Osteocyte (in vitro differentiated cells): ENCODE measurements around the gene ADSS2. TPM values are rescaled to one million over a fixed set of nuclear protein-coding genes. Genes with fewer than 3 reads are reported as not detected.

Source experiments
- DNase-seq: peaks from one replicate; pipeline ENCODE4 v3.0.0; 2021; ENCODE audit warnings: mixed read lengths; ENCODE audit not compliant: unreplicated experiment; ENCODE audit errors: extremely low spot score
- H3K27ac Mint-ChIP-seq: one replicate; pipeline ENCODE4 v1.8.0; 2021; ENCODE audit warnings: mild to moderate bottlenecking, mixed read lengths; ENCODE audit not compliant: unreplicated experiment
- H3K27me3 Mint-ChIP-seq: one replicate; pipeline ENCODE4 v1.8.0; 2021; ENCODE audit warnings: mixed read lengths; ENCODE audit not compliant: unreplicated experiment
- H3K36me3 Mint-ChIP-seq: one replicate; pipeline ENCODE4 v1.8.0; 2021; ENCODE audit warnings: mixed read lengths; ENCODE audit not compliant: unreplicated experiment
- H3K4me1 Mint-ChIP-seq: one replicate; pipeline ENCODE4 v1.8.0; 2021; ENCODE audit warnings: mixed read lengths; ENCODE audit not compliant: unreplicated experiment
- H3K4me3 Mint-ChIP-seq: one replicate; pipeline ENCODE4 v1.8.0; 2021; ENCODE audit warnings: mild to moderate bottlenecking, moderate library complexity, mixed read lengths; ENCODE audit not compliant: unreplicated experiment
- H3K9me3 Mint-ChIP-seq: one replicate; pipeline ENCODE4 v1.8.0; 2021; ENCODE audit warnings: mixed read lengths; ENCODE audit not compliant: unreplicated experiment
- total RNA-seq: library from RNA; stranded (reverse); gene quantifications from 2 replicates; pipeline ENCODE4 v1.2.1, GENCODE V29; 2021
- TF ChIP-seq, protein P1 (sequence below): fragments of 200-600 bp; sonication (generic); IDR thresholded peaks from 2 replicates; pipeline ENCODE4 v1.5.0; 2021; ENCODE audit warnings: antibody characterized with exemption, mild to moderate bottlenecking, moderate library complexity

ADSS2 gene
- total RNA-seq, 1 donor from 2014 or later, result 69.8 TPM

DNA sequence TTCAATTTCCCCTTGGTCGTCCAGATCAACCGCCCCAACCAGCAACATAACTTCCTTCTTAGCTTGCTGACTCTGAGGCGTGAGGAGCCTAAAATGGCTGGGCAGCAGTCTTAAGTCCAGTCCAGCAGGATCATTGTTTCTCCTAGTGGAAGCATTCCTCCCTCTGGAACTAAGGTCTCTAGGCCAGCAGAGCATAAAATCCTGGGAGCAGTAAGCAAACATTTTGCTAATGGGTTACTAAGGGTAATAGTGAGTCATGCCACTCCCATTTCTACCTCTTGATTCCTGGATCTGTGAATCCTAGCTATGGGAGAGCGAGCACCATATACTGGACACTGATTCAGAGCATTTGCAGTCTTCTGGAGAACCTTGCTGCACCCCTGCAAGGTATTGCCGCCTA lies 59.9 kb downstream of the ADSS2 start:
- TF ChIP-seq, protein P1, sequence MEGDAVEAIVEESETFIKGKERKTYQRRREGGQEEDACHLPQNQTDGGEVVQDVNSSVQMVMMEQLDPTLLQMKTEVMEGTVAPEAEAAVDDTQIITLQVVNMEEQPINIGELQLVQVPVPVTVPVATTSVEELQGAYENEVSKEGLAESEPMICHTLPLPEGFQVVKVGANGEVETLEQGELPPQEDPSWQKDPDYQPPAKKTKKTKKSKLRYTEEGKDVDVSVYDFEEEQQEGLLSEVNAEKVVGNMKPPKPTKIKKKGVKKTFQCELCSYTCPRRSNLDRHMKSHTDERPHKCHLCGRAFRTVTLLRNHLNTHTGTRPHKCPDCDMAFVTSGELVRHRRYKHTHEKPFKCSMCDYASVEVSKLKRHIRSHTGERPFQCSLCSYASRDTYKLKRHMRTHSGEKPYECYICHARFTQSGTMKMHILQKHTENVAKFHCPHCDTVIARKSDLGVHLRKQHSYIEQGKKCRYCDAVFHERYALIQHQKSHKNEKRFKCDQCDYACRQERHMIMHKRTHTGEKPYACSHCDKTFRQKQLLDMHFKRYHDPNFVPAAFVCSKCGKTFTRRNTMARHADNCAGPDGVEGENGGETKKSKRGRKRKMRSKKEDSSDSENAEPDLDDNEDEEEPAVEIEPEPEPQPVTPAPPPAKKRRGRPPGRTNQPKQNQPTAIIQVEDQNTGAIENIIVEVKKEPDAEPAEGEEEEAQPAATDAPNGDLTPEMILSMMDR, result no peak
- no peaks in the 10 kb centered on the region for H3K36me3 Mint-ChIP-seq
- no peaks in the 10 kb centered on the region for H3K27me3 Mint-ChIP-seq
- no peak overlapping the region for H3K4me3 Mint-ChIP-seq
- H3K27ac Mint-ChIP-seq, result no peak overlapping the region
- no peaks in the 10 kb centered on the region for H3K9me3 Mint-ChIP-seq
- DNase-seq, result peak; percentile 48
- no peaks in the 10 kb centered on the region for H3K4me1 Mint-ChIP-seq

DNA sequence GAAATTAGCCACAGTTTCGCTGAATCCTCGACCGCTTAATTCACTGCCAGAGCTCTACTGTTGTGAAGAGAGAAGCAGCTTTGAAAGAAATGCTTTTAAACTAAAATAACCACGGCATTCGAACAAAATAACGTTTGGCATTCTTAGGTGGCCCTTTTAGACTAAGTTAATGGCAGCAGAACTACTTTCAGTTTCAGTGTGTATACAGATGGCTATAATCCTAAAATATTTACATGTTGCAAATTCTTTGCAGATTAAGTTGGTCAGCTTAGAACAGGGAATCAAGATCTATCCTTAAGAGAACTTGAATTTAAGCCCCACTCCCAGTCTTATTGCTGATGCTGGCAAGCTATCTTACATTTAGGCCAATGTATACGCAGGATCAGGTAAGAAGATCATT lies 62.7 kb downstream of the ADSS2 start:
- H3K9me3 Mint-ChIP-seq, result no peaks in the 10 kb centered on the region
- H3K27ac Mint-ChIP-seq, result no peak overlapping the region
- H3K4me3 Mint-ChIP-seq, result no peak overlapping the region
- DNase-seq, result no peak
- no peaks in the 10 kb centered on the region for H3K36me3 Mint-ChIP-seq
- TF ChIP-seq, protein P1, result no peak
- peaks cover 3% of the 10 kb centered on the region for H3K4me1 Mint-ChIP-seq
- H3K27me3 Mint-ChIP-seq, result no peaks in the 10 kb centered on the region

DNA sequence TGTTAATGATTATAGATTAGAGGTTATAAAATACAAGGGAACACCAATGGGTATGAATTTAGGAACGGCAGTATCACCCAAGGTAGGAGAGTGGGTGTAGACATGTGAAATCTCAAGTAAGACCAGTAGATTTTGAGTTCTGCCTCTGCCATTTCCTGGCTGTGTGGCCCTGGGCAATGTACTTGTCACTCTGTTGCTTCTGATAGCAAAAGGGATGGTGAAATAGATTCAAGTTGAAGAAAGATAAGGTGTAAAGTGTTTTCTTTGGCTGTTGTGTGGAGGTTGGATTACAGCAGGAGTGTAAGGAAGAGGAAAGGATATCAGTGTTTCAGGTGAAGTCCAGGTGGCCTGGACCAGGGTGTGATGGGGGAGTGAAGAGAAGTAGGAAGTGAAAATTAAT lies 64.3 kb downstream of the ADSS2 start:
- no peaks in the 10 kb centered on the region for H3K9me3 Mint-ChIP-seq
- TF ChIP-seq, protein P1, result no peak
- H3K27me3 Mint-ChIP-seq, result no peaks in the 10 kb centered on the region
- H3K36me3 Mint-ChIP-seq, result no peaks in the 10 kb centered on the region
- H3K4me3 Mint-ChIP-seq, result no peak overlapping the region
- DNase-seq, result peak; percentile 15
- H3K4me1 Mint-ChIP-seq, result peaks cover 11% of the 10 kb centered on the region
- no peak overlapping the region for H3K27ac Mint-ChIP-seq

DNA sequence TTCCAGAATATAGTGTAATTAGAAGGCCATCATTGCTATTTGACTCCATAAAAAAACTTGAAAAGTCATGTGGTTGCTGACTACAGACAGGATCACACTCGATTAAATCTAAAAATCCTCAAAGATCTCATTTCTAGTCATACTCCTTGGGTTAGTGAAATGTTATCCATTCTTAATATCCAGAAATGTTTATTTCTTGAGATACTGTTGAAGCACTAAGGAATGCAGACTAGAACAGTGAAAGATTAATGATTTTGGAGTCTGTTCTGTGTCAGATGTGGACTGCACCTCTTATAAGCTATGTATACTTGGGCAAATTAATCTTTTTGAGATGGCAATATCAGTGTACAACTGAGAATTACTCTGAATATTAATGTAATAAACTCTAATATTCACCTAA lies 65.1 kb downstream of the ADSS2 start:
- Mint-ChIP-seq H3K27me3 (no peaks in the 10 kb centered on the region), H3K27ac (no peak overlapping the region), H3K36me3 (no peaks in the 10 kb centered on the region), H3K4me1 (peaks cover 19% of the 10 kb centered on the region), H3K4me3 (no peak overlapping the region), H3K9me3 (no peaks in the 10 kb centered on the region)
- no peak for DNase-seq
- TF ChIP-seq, protein P1, result no peak

DNA sequence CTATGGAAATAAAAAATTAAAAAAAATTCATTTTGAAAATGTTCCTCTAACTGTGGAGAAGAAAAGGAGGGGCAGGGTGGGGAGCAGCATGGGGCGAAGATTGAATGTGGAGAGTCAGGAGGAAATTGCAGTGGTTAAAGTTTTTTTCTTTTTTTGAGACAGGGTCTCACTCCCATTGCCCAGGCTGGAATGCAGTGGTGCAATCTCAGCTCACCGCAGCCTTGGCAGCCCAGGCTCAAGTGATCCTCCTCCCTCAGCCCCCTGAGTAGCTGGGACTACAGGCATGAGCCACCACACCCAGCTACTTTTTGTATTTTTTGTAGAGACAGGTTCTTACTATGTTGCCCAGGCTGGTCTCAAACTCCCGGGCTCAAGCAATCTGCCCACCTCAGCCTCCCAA lies 67.6 kb downstream of the ADSS2 start:
- TF ChIP-seq, protein P1, result no peak
- no peaks in the 10 kb centered on the region for H3K36me3 Mint-ChIP-seq
- H3K9me3 Mint-ChIP-seq, result no peaks in the 10 kb centered on the region
- H3K4me1 Mint-ChIP-seq, result peaks cover 25% of the 10 kb centered on the region
- peak; percentile 32 for DNase-seq
- no peaks in the 10 kb centered on the region for H3K27me3 Mint-ChIP-seq
- no peak overlapping the region for H3K4me3 Mint-ChIP-seq
- H3K27ac Mint-ChIP-seq, result no peak overlapping the region
